C4-2B (cell line): ENCODE measurements around the gene GRID1.

Source experiments
- CTCF ChIP-seq: fragments of 450-650 bp; conservative IDR thresholded peaks from 2 replicates; pipeline ENCODE4 v1.5.1; 2017; ENCODE audit warnings: mild to moderate bottlenecking
- ZFX ChIP-seq: fragments of 450-650 bp; IDR thresholded peaks from 2 replicates; pipeline ENCODE4 v1.6.1; 2017

GRCh38 chr10:86091216-86091615, 275.4 kb downstream of the GRID1 start:
- no peak for TF ChIP-seq CTCF
- TF ChIP-seq ZFX: no peak
